GM21786 (cell line): ENCODE data around the gene TCFL5.
A peak's percentile ranks its signal among the peaks of the same experiment; 100 is the strongest.
"Not testable (repeated sequence)": the region's sequence is repeated elsewhere in the genome, so short reads cannot be mapped to it uniquely, and the experiment has no call there.

Source experiments
- ATAC-seq: cut with Tn5 transposase; IDR thresholded peaks from one replicate; pipeline ENCODE4 v1.9.1; 2021; ENCODE audit not compliant: unreplicated experiment

Gene TCFL5

GRCh38 chr20:62880935-62881661, 19.5 kb upstream of the TCFL5 start:
- ATAC-seq: no peak

GRCh38 chr20:62880147-62880934, 18.7 kb upstream of the TCFL5 start:
- no peak for ATAC-seq

GRCh38 chr20:62879275-62880146, 17.9 kb upstream of the TCFL5 start:
- no peak for ATAC-seq

GRCh38 chr20:62878244-62879038, 16.8 kb upstream of the TCFL5 start:
- ATAC-seq: no peak

GRCh38 chr20:62876902-62877816, 15.5 kb upstream of the TCFL5 start:
- ATAC-seq: no peak

- ATAC-seq: no peak
These were observed 14.9 kb upstream of the TCFL5 start for GRCh38 chr20:62876501-62876901.

GRCh38 chr20:62875419-62876361, 14.1 kb upstream of the TCFL5 start:
- no peak for ATAC-seq

- ATAC-seq: no peak
These were observed 13.3 kb upstream of the TCFL5 start for GRCh38 chr20:62874964-62875344.

- not testable (repeated sequence) for ATAC-seq
These were observed 12.0 kb upstream of the TCFL5 start for GRCh38 chr20:62873681-62874031.

- no peak for ATAC-seq
These were observed 11.7 kb upstream of the TCFL5 start for GRCh38 chr20:62873280-62873679.

GRCh38 chr20:62872862-62873261, 11.2 kb upstream of the TCFL5 start:
- ATAC-seq: no peak

- no peak for ATAC-seq
These were observed 10.7 kb upstream of the TCFL5 start for GRCh38 chr20:62872184-62872847.

GRCh38 chr20:62864207-62864606, 2.6 kb upstream of the TCFL5 start:
- ATAC-seq: no peak

GRCh38 chr20:62860924-62861691, 514 bp downstream of the TCFL5 start:
- ATAC-seq: peak; percentile 22

- no peak for ATAC-seq
These were observed 1.2 kb downstream of the TCFL5 start for GRCh38 chr20:62860391-62860923.

- ATAC-seq: no peak
These were observed 1.9 kb downstream of the TCFL5 start for GRCh38 chr20:62859721-62860120.
